RWPE2 (cell line): ENCODE data around the gene PILRA.

ENCODE experiments used
- ATAC-seq: fragments of 200-7000 bp; cut with Tn5 transposase; 3 replicates; pipeline ENCODE4 v1.9.1; 2021; ENCODE audit warnings: low read depth
- DNase-seq: peaks from one replicate; pipeline ENCODE4 v3.0.0-alpha.2; 2020; ENCODE audit warnings: low spot score
- H3K27ac ChIP-seq: fragments of 450-650 bp; 2 replicates; pipeline ENCODE4 v1.5.1; 2017; ENCODE audit warnings: mild to moderate bottlenecking; ENCODE audit not compliant: poor library complexity, severe bottlenecking
- H3K27me3 ChIP-seq: fragments of 250-450 bp; sonication (Bioruptor Pico); 2 replicates; pipeline ENCODE4 v1.5.1; 2021; ENCODE audit warnings: mild to moderate bottlenecking, moderate library complexity; ENCODE audit not compliant: insufficient read depth, poor library complexity, severe bottlenecking
- H3K36me3 ChIP-seq: fragments of 250-450 bp; sonication (Bioruptor Pico); 2 replicates; pipeline ENCODE4 v1.5.1; 2020; ENCODE audit warnings: low read depth, mild to moderate bottlenecking, moderate library complexity
- H3K4me1 ChIP-seq: fragments of 250-450 bp; sonication (Bioruptor Pico); 2 replicates; pipeline ENCODE4 v1.5.1; 2021; ENCODE audit warnings: mild to moderate bottlenecking, moderate library complexity; ENCODE audit not compliant: insufficient read depth, poor library complexity, severe bottlenecking
- H3K4me3 ChIP-seq: fragments of 250-450 bp; sonication (Bioruptor Pico); 2 replicates; pipeline ENCODE4 v1.5.1; 2021; ENCODE audit warnings: mild to moderate bottlenecking, moderate library complexity; ENCODE audit not compliant: severe bottlenecking
- H3K9me3 ChIP-seq: fragments of 250-450 bp; sonication (Bioruptor Pico); 2 replicates; pipeline ENCODE4 v1.5.1; 2021; ENCODE audit warnings: mild to moderate bottlenecking, moderate library complexity; ENCODE audit not compliant: severe bottlenecking
- CTCF ChIP-seq: fragments of 450-650 bp; IDR thresholded peaks from one replicate; pipeline ENCODE4 v1.5.1; 2017; ENCODE audit warnings: mild to moderate bottlenecking, moderate library complexity; ENCODE audit not compliant: poor library complexity, severe bottlenecking

Gene PILRA

GRCh38 chr7:100390286-100391009 lies 17.2 kb downstream of the PILRA start:
- H3K4me1 ChIP-seq: no peaks in the 10 kb centered on the region
- no peak overlapping the region for H3K27ac ChIP-seq
- H3K9me3 ChIP-seq: no peaks in the 10 kb centered on the region
- H3K36me3 ChIP-seq: no peaks in the 10 kb centered on the region
- H3K4me3 ChIP-seq: no peak overlapping the region
- no peak for ATAC-seq
- no peak for TF ChIP-seq CTCF
- DNase-seq: no peak
- H3K27me3 ChIP-seq: no peaks in the 10 kb centered on the region

DNA sequence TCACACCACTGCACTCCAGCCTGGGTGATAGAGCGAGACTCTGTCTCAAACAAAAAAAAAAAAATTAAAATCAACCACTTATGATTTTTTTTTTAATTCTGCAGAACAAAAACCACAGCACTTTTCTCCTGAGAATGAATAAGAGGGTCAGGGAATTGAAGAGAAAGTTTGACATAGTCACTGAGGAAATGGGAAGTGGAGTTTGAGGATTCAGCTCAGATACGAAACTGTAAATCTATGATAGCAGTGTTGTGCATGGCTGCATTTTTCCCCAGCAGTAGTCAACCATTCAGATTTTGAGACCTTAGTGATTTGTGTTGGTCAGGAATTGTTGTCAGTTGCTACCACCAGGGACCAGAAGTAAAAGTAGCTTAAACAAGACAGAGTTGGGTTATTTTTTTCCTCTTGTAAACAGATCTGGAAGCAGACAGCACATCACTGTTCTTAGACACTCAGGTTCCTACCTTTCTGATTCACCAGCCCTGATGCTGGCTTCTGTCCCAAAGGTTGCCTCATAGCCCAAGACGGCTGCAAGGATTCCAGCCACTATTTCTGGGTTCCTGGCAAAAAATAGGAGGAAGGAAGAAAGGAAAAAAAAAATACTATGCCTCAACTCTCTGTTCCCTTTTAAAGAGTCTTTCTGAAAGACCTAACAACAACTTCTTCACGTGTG lies 20.1 kb downstream of the PILRA start:
- H3K9me3 ChIP-seq: no peaks in the 10 kb centered on the region
- H3K36me3 ChIP-seq: no peaks in the 10 kb centered on the region
- H3K27ac ChIP-seq: no peak overlapping the region
- TF ChIP-seq CTCF: no peak
- no peaks in the 10 kb centered on the region for H3K4me1 ChIP-seq
- ATAC-seq (no peak), DNase-seq (no peak)
- H3K27me3 ChIP-seq: no peaks in the 10 kb centered on the region
- no peak overlapping the region for H3K4me3 ChIP-seq

GRCh38 chr7:100394077-100394476 lies 20.8 kb downstream of the PILRA start:
- Histone ChIP-seq H3K4me3 (no peak overlapping the region), H3K9me3 (no peaks in the 10 kb centered on the region), H3K27ac (no peak overlapping the region), H3K36me3 (no peaks in the 10 kb centered on the region), H3K27me3 (no peaks in the 10 kb centered on the region), H3K4me1 (no peaks in the 10 kb centered on the region)
- no peak for TF ChIP-seq CTCF
- ATAC-seq (no peak), DNase-seq (no peak)

DNA sequence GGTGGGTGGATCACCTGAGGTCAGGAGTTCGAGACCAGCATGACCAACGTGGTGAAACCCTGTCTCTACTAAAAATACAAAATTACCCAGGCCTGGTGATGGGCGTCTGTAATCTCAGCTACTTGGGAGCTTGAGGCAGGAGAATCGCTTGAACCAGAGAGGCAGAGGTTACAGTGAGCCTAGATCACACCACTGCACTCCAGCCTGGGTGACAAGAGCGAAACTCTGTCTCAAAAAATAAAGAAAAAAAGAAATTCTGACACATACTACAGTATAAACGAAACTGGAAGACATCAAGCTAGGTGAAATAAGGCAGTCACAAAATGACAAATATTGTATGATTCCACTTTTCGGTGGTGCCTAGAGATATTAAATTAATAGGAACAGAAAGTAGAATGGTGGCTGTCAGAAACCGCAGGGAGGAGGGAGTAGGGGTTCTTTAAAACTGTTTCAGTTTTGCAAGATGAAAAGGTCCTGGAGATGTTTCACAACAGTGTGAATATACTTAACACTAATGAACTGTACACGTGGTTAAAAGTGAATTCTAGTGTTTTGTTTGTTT lies 23.2 kb downstream of the PILRA start:
- ATAC-seq: no peak
- H3K4me3 ChIP-seq: no peak overlapping the region
- no peak for DNase-seq
- H3K4me1 ChIP-seq: no peaks in the 10 kb centered on the region
- no peak for TF ChIP-seq CTCF
- no peaks in the 10 kb centered on the region for H3K36me3 ChIP-seq
- no peaks in the 10 kb centered on the region for H3K27me3 ChIP-seq
- no peak overlapping the region for H3K27ac ChIP-seq
- H3K9me3 ChIP-seq: no peaks in the 10 kb centered on the region
